Heart right ventricle (tissue), 16 donors: Measurements from ENCODE around the gene IFIT1. TPM values are rescaled to one million over a fixed set of nuclear protein-coding genes. Genes with fewer than 3 reads are reported as not detected.
A peak's percentile ranks its signal among the peaks of the same experiment; 100 is the strongest.

ENCODE experiments used
- ATAC-seq, 8 donors: fragments of 200-7000 bp; cut with Tn5 transposase; one replicate each; pipeline ENCODE4 v1.9.1; 2020; ENCODE audit warnings: mild to moderate bottlenecking in 8 of 8, moderate library complexity in 8 of 8, moderate number of reproducible peaks in 1 of 8
- DNase-seq, 2 donors: peaks; one replicate each; pipeline ENCODE4 v3.0.0-alpha.2; 2020
- H3K27ac ChIP-seq, 10 donors: fragments of 200-600 bp; sonication (generic) in 2 of 10; one replicate each; pipeline versions ENCODE4 v1.5.0 to v1.8.0; 2020 to 2022; ENCODE audit warnings: mild to moderate bottlenecking in 3 of 10
- H3K27me3 ChIP-seq, 7 donors: fragments of 200-600 bp; one replicate each; pipeline ENCODE4 v1.8.0; 2021 to 2022; ENCODE audit warnings: mild to moderate bottlenecking in 2 of 7
- H3K36me3 ChIP-seq, 9 donors: fragments of 200-600 bp; sonication (generic) in 1 of 9; one replicate each; pipeline versions ENCODE4 v1.5.0 to v1.8.0; 2020 to 2022; ENCODE audit warnings: mild to moderate bottlenecking in 2 of 9
- H3K4me1 ChIP-seq, 9 donors: fragments of 200-600 bp; sonication (generic) in 1 of 9; one replicate each; pipeline versions ENCODE4 v1.5.0 to v1.8.0; 2020 to 2022; ENCODE audit warnings: mild to moderate bottlenecking in 4 of 9
- H3K4me3 ChIP-seq, 10 donors: fragments of 200-600 bp; sonication (generic) in 2 of 10; one replicate each; pipeline versions ENCODE4 v1.5.0 to v1.8.0; 2020 to 2022; ENCODE audit warnings: mild to moderate bottlenecking in 7 of 10, moderate library complexity in 2 of 10
- H3K9me3 ChIP-seq, 11 donors: fragments of 200-600 bp in 10 of 11; sonication (generic) in 2 of 11; one replicate each; pipeline versions ENCODE4 v1.5.0 to v1.8.0; 2013 to 2022; ENCODE audit warnings: mild to moderate bottlenecking in 2 of 11, control low read depth in 1 of 11, moderate library complexity in 1 of 11
- WGBS, 2 donors: extraction: QIAGEN DNeasy Blood & Tissue Kit; methylation state at CpG; one replicate each; pipeline ENCODE4 v1.1.7; 2013; ENCODE audit warnings: inconsistent platforms in 1 of 2; 5-methylcytosine and 5-hydroxymethylcytosine counted together
- intact Hi-C, 10 donors: fragments of 100-400 bp; cut with DNase I; formaldehyde crosslinking; loops; one replicate each; pipeline versions ENCODE4 v1.11.1 to v1.14.2; 2022
- polyA plus RNA-seq, 2 donors: library from polyadenylated mRNA; stranded (reverse); fragments of 200-250 nt; gene quantifications; one replicate each; pipeline ENCODE4 v1.2.3, GENCODE V29; 2013
- total RNA-seq, 10 donors: library from RNA; stranded (reverse); fragmentation: NEBNext Ultra II Directional in 3 of 10; extraction: Animal tissue kit (Norgen Biotek cat#: 25700) in 3 of 10; gene quantifications; one replicate each; pipeline versions ENCODE4 v1.2.1 to v1.2.4, GENCODE V29; 2021 to 2023
- TF ChIP-seq, protein P1 (sequence below), 9 donors: fragments of 200-600 bp; sonication (generic) in 2 of 9; IDR thresholded peaks; one replicate each; pipeline versions ENCODE4 v1.5.0 to v1.8.0; 2021 to 2022; ENCODE audit warnings: antibody characterized with exemption in 9 of 9, mild to moderate bottlenecking in 5 of 9, moderate library complexity in 1 of 9
- donor health status: Arrhythmogenic right ventricular cardiomyopathy.
- donor health status: ischemic (EF 13 %, LVEDD 7.1; RV severe dilation, severe dysfunction).
- donor health status: healthy with polysubstance abuse.
- donor health status: DM: no; HTN: yes; CAD: no.
- donor health status: DM: no; HTN: no; CAD: no.
- donor health status: ischemic (EF 25% LVEDD 6.9; RV normal size, moderate dysfunction).
- donor health status: ischemic (EF 25% LVEDD 5.7; RV mildly dilated, moderate dysfunction).
- donor health status: healthy.
- donor health status: DM: yes; HTN: yes; CAD: no.
- donor health status: Ischemic cardiomyopathy.
- donor health status: ischemic (EF 35%, LVEDD 5.7; RV mildly dilated, moderate dysfunction).
- donor health status: nonischemic (EF 11% LVEDD 7.7; RV severe dilation, severe dysfunction).
- donor health status: DM: yes; HTN: yes; CAD: no.
- donor health status: PGD.
- donor health status: ischemic (EF 29% LVEDD 5.4; RV normal size, mild dysfunction).
- donor health status: nonischemic (EF 23%, LVEDD 6.1; RV moderate dilation, normal function).

The IFIT1 gene
- total and polyA plus RNA-seq, 12 donors: 5.1 to 50.1 (median 27.8) TPM

DNA sequence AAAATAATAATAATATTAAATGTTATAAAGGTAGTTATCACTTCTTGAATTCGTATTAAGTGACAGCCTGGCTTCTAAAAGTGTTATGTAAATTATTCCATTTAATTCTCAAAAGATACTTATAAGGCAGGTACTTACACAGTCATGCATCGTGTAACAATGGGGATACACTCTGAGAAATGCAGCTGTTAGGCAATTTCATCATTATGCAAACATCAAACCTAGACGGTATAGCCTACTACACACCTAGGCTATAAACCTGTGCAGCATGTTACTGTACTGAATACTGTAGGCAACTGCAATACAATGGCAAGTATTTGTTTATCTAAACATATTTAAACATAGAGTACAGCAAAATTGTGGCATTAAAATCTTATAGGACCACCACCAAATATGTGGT, 1.5 kb downstream of the IFIT1 start:
- WGBS, 2 donors: 22% methylated on average over 3 of the region's 3 CpGs

DNA sequence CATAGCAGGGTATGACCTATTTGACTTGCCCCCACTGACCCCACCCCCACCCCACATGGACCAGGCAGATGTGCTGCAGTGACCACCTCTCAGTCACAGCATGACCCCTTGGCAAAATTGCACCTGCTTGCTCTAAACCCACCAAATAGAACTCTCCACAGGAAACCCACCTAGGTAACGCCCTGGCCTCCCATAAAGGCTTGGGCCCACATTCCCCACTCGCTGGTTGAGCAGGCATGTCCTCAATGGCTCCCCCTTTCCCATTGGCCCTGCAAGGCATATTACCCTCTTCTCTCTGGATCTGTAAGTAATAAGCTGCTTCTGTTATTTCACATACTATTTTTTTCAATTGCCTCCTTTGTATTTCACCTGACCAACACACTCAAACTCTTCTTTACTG, 2.7 kb downstream of the IFIT1 start:
- ATAC-seq (no peak), DNase-seq (no peak)
- H3K36me3 ChIP-seq: peaks cover 0 to 19% (median 0%) of the 10 kb centered on the region in 9 donors
- H3K4me1 ChIP-seq: peaks cover 0 to 89% (median 59%) of the 10 kb centered on the region in 9 donors
- TF ChIP-seq, protein P1, sequence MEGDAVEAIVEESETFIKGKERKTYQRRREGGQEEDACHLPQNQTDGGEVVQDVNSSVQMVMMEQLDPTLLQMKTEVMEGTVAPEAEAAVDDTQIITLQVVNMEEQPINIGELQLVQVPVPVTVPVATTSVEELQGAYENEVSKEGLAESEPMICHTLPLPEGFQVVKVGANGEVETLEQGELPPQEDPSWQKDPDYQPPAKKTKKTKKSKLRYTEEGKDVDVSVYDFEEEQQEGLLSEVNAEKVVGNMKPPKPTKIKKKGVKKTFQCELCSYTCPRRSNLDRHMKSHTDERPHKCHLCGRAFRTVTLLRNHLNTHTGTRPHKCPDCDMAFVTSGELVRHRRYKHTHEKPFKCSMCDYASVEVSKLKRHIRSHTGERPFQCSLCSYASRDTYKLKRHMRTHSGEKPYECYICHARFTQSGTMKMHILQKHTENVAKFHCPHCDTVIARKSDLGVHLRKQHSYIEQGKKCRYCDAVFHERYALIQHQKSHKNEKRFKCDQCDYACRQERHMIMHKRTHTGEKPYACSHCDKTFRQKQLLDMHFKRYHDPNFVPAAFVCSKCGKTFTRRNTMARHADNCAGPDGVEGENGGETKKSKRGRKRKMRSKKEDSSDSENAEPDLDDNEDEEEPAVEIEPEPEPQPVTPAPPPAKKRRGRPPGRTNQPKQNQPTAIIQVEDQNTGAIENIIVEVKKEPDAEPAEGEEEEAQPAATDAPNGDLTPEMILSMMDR (IDR thresholded peaks at IDR 0.05): no peak
- peaks cover 0 to 10% (median 0%) of the 10 kb centered on the region in 11 donors for H3K9me3 ChIP-seq
- intact Hi-C loops: no loop called here
- H3K4me3 ChIP-seq: peak overlapping the region in 3 of 10 donors; percentile 75 to 78 (median 78)
- H3K27ac ChIP-seq: no peak overlapping the region
- WGBS, 2 donors: 80 to 90% methylated on average over 2 of the region's 2 CpGs
- H3K27me3 ChIP-seq: no peaks in the 10 kb centered on the region

More for the DNA sequence above, 1.5 kb downstream of the IFIT1 start:
- Histone ChIP-seq H3K27me3 (no peaks in the 10 kb centered on the region), H3K9me3 (peaks cover 0 to 9% (median 0%) of the 10 kb centered on the region in 11 donors), H3K4me3 (peak overlapping the region; percentile 19 to 78 (median 62)), H3K36me3 (peaks cover 0 to 15% (median 0%) of the 10 kb centered on the region in 9 donors), H3K27ac (peak overlapping the region in 7 of 10 donors; percentile 83 to 97 (median 90)), H3K4me1 (peaks cover 0 to 78% (median 58%) of the 10 kb centered on the region in 9 donors)
- TF ChIP-seq, protein P1 (IDR thresholded peaks at IDR 0.05): no peak
- no peak for ATAC-seq
- DNase-seq: no peak
- intact Hi-C loops: loop anchor here in 2 of 10 donors (2.0 to 5.0 kb wide), 2 partner anchors 21 to 137 kb away; partner anchors contain the start of gene IFIT5 (in 1 of the 2)

- H3K9me3 ChIP-seq: peaks cover 0 to 10% (median 0%) of the 10 kb centered on the region in 11 donors
- peak overlapping the region in 1 of 10 donors; percentile 13 for H3K4me3 ChIP-seq
- WGBS, 2 donors: 55 to 66% methylated on average over 5 of the region's 5 CpGs
- ATAC-seq (no peak), DNase-seq (no peak)
- intact Hi-C loops: no loop called here
- peaks cover 0 to 74% (median 34%) of the 10 kb centered on the region in 9 donors for H3K4me1 ChIP-seq
- H3K36me3 ChIP-seq: peaks cover 0 to 48% (median 11%) of the 10 kb centered on the region in 9 donors
- H3K27me3 ChIP-seq: no peaks in the 10 kb centered on the region
- peak overlapping the region in 1 of 10 donors; percentile 34 for H3K27ac ChIP-seq
- TF ChIP-seq, protein P1 (IDR thresholded peaks at IDR 0.05): no peak
These were observed 5.8 kb downstream of the IFIT1 start for GRCh38 chr10:89398003-89398749.

DNA sequence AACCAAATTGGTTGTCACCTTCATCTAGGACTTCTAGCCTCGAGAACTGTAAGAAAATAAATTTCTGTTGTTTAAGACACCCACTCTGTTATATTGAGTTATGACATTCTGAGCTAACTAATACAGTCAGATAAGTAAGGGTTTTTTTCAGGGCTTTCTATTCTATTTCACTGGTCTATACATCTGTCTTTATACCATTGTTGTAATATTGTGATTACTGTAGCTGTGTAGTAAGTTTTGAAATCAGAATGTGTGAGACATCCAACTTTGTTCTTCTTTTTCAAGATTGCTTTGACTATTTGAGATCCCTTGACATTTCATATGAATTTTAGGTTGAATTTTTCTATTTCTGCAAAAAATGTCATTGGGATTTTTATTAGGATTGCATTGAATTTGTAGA, 7.5 kb downstream of the IFIT1 start:
- no peak for ATAC-seq
- H3K27me3 ChIP-seq: no peaks in the 10 kb centered on the region
- no peak overlapping the region for H3K27ac ChIP-seq
- no peak for DNase-seq
- no peak overlapping the region for H3K4me3 ChIP-seq
- TF ChIP-seq, protein P1 (IDR thresholded peaks at IDR 0.05): no peak
- 82 to 86% methylated on average over 1 of the region's 1 CpG for WGBS, 2 donors
- peaks cover 0 to 57% (median 16%) of the 10 kb centered on the region in 9 donors for H3K4me1 ChIP-seq
- H3K9me3 ChIP-seq: peaks cover 0 to 10% (median 0%) of the 10 kb centered on the region in 11 donors
- peaks cover 0 to 65% (median 19%) of the 10 kb centered on the region in 9 donors for H3K36me3 ChIP-seq
- intact Hi-C loops: no loop called here
